GM21576 (cell line): Measurements from ENCODE around the gene IQCE.
"Not testable (repeated sequence)": the region's sequence is repeated elsewhere in the genome, so short reads cannot be mapped to it uniquely, and the experiment has no call there.

Experiments used
- ATAC-seq: cut with Tn5 transposase; IDR thresholded peaks from one replicate; pipeline ENCODE4 v1.9.1; 2021; ENCODE audit warnings: mild to moderate bottlenecking, moderate library complexity; ENCODE audit not compliant: unreplicated experiment

The IQCE gene

GRCh38 chr7:2521341-2521745 lies 37.4 kb upstream of the IQCE start:
- ATAC-seq, result no peak

- ATAC-seq, result no peak
These were observed 36.7 kb upstream of the IQCE start for GRCh38 chr7:2521952-2522591.

- ATAC-seq, result no peak
These were observed 35.9 kb upstream of the IQCE start for GRCh38 chr7:2522780-2523433.

- no peak for ATAC-seq
These were observed 35.3 kb upstream of the IQCE start for GRCh38 chr7:2523461-2523936.

- no peak for ATAC-seq
These were observed 34.6 kb upstream of the IQCE start for GRCh38 chr7:2523941-2524807.

- ATAC-seq, result no peak
These were observed 33.7 kb upstream of the IQCE start for GRCh38 chr7:2524808-2525657.

GRCh38 chr7:2525658-2526630 lies 32.8 kb upstream of the IQCE start:
- no peak for ATAC-seq

- ATAC-seq, result no peak
These were observed 31.9 kb upstream of the IQCE start for GRCh38 chr7:2526659-2527504.

GRCh38 chr7:2527505-2528467 lies 31.0 kb upstream of the IQCE start:
- no peak for ATAC-seq

- no peak for ATAC-seq
These were observed 30.2 kb upstream of the IQCE start for GRCh38 chr7:2528481-2529095.

GRCh38 chr7:2529161-2530070 lies 29.4 kb upstream of the IQCE start:
- ATAC-seq, result peak; percentile 36

- no peak for ATAC-seq
These were observed 28.4 kb upstream of the IQCE start for GRCh38 chr7:2530071-2530987.

GRCh38 chr7:2530994-2531795 lies 27.6 kb upstream of the IQCE start:
- ATAC-seq, result not testable (repeated sequence)

GRCh38 chr7:2531796-2532110 lies 27.0 kb upstream of the IQCE start:
- not testable (repeated sequence) for ATAC-seq
